PC-9 (cell line): Measurements from ENCODE around the gene MED29. TPM values are rescaled to one million over a fixed set of nuclear protein-coding genes. Genes with fewer than 3 reads are reported as not detected.

ENCODE experiments used
- BruUV-seq: library from RNA; stranded (reverse); fragments of 400-500 nt; replicated peaks from 2 replicates; lab custom pipeline; 2021; lab: Mats Ljungman, UMichigan
- CTCF ChIA-PET: fragments of 300-600 bp; sonication (Branson Sonifier 250); formaldehyde crosslinking; loops from one replicate; lab custom pipeline; 2022; ENCODE audit warnings: antibody characterized with exemption; lab: Charles Lee
- POLR2A ChIA-PET: fragments of 300-600 bp; sonication (Branson Sonifier 250); formaldehyde crosslinking; loops from one replicate; lab custom pipeline; 2022; ENCODE audit warnings: antibody characterized with exemption; ENCODE audit not compliant: unreplicated experiment; lab: Charles Lee
- DNase-seq, 2 experiments: peaks; one replicate each; pipeline versions ENCODE4 v3.0.0 to v3.0.0-alpha.2; 2015 to 2022; ENCODE audit warnings: mixed read lengths in 1 of 2
- H2AFZ ChIP-seq: fragments of 200-600 bp; sonication (generic); 2 replicates; pipeline ENCODE4 v1.8.1; 2017; ENCODE audit warnings: antibody characterized with exemption
- H3F3A ChIP-seq: fragments of 200-600 bp; sonication (generic); 2 replicates; pipeline ENCODE4 v1.8.1; 2017; ENCODE audit warnings: antibody characterized with exemption, mild to moderate bottlenecking, low read depth; ENCODE audit not compliant: insufficient read depth
- H3K27ac ChIP-seq: fragments of 200-600 bp; sonication (generic); 2 replicates; pipeline ENCODE4 v1.6.1; 2016; ENCODE audit warnings: mixed run types
- H3K27me3 ChIP-seq: fragments of 200-600 bp; sonication (generic); 2 replicates; pipeline ENCODE4 v1.6.1; 2016; ENCODE audit warnings: low read depth, mixed run types; ENCODE audit not compliant: insufficient read depth
- H3K36me3 ChIP-seq: fragments of 200-600 bp; sonication (generic); 2 replicates; pipeline ENCODE4 v1.6.1; 2016; ENCODE audit warnings: low read depth, mixed run types
- H3K4me1 ChIP-seq: fragments of 200-600 bp; sonication (generic); replicated peaks from 2 replicates; pipeline ENCODE4 v1.6.1; 2016; ENCODE audit warnings: mixed run types; ENCODE audit not compliant: insufficient read depth
- H3K4me2 ChIP-seq: fragments of 200-600 bp; sonication (generic); 2 replicates; pipeline ENCODE4 v1.6.1; 2017; ENCODE audit warnings: mixed run types
- H3K4me3 ChIP-seq: fragments of 200-600 bp; sonication (generic); 2 replicates; pipeline ENCODE4 v1.6.1; 2016; ENCODE audit warnings: mixed run types
- H3K79me2 ChIP-seq: fragments of 200-600 bp; sonication (generic); 2 replicates; pipeline ENCODE4 v1.6.1; 2017; ENCODE audit warnings: low read depth, mixed run types
- H3K9me2 ChIP-seq: fragments of 200-600 bp; sonication (generic); 2 replicates; pipeline ENCODE4 v1.8.1; 2017; ENCODE audit warnings: mild to moderate bottlenecking; ENCODE audit not compliant: insufficient read depth
- H3K9me3 ChIP-seq: fragments of 200-600 bp; sonication (generic); 2 replicates; pipeline ENCODE4 v1.8.1; 2016; ENCODE audit warnings: low read depth; ENCODE audit not compliant: insufficient read depth
- H4K20me1 ChIP-seq: fragments of 200-600 bp; sonication (generic); 2 replicates; pipeline ENCODE4 v1.8.1; 2017; ENCODE audit not compliant: insufficient read depth
- EZH2 ChIP-seq: fragments of 200-600 bp; sonication (generic); IDR thresholded peaks from 2 replicates; pipeline ENCODE4 v1.8.0; 2017; ENCODE audit warnings: antibody characterized with exemption, low read depth
- intact Hi-C: fragments of 100-400 bp; cut with micrococcal nuclease; formaldehyde crosslinking; loops from one replicate; pipeline ENCODE4 v1.10.0; 2022; ENCODE audit not compliant: unreplicated experiment
- total RNA-seq: library from RNA; stranded (reverse); gene quantifications from 2 replicates; pipeline ENCODE4 v1.2.3, GENCODE V29; 2021
- TF ChIP-seq, protein P1 (sequence below): fragments of 200-600 bp; sonication (generic); conservative IDR thresholded peaks from 2 replicates; pipeline ENCODE4 v1.6.1; 2017; ENCODE audit warnings: mixed run types, antibody characterized with exemption, mild to moderate bottlenecking, moderate library complexity

MED29 gene
- total RNA-seq, 1 experiment from 2014 or later = 30.9 TPM

DNA sequence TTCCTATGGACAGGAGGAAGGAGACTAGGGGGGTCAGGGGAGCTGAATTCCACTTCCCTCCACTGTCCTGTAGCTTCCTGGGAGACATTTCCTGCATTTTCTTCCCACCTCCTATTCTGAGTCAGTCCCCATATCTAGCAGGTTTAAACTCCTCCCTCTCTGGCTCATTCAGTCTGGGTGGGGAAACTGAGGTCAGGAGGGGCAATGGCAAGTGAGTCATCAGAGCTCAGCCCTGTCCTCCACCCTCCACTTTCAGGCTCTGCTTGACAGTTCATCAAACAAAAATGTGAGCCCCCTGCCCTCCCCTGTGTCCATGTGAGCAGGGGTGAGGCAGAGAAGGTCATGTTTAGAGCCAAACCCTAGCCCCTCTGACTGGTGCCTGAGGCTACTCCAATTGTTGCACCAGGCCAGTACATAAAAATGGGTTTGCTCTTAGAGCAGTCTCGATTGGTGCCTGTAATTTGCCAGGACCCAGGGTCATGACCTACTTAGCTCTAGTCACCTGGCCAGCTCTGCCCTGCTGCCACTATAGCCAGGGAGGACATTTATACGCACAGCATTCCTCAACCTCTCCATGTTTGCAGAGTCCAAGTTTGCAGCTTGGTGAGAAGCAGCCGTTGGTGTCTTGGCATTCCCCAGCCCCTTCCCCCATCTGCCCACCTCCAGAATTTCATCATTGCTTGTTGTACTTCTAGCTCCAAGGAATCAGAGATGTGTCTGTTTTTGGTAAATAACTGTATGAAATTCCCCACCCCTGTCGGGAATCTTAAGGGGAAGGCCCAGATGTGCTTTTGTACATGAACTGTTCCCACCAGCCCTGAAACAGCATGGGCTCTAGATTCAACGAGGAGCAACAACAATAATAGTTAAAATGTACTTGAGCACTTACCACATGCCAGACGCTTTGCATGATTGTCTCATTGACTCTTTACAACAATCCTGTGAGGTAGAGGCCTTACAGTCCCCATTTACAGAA, 28.2 kb upstream of the MED29 start:
- CTCF ChIA-PET = interaction anchor here (0.6 to 0.9 kb wide), 2 partner anchors 9 to 10 kb away, joined by 3 to 4 read pairs; no protein-coding TSS in a partner anchor
- POLR2A ChIA-PET = interaction anchor here (1.3 kb wide), 1 partner anchor 41 kb away, joined by 14 read pairs; no protein-coding TSS in a partner anchor
- no peaks in the 10 kb centered on the region; the same call in 1 of the 2 replicates for H4K20me1 ChIP-seq
- H3F3A ChIP-seq = peaks cover 26% of the 10 kb centered on the region
- H3K27ac ChIP-seq = peak overlapping the region; percentile 65
- no peaks in the 10 kb centered on the region for H3K79me2 ChIP-seq
- no peaks in the 10 kb centered on the region for H3K9me2 ChIP-seq
- H3K9me3 ChIP-seq = no peaks in the 10 kb centered on the region
- peaks cover 20% of the 10 kb centered on the region for H3K4me1 ChIP-seq
- intact Hi-C loops = no loop called here
- H3K27me3 ChIP-seq = no peaks in the 10 kb centered on the region
- H3K36me3 ChIP-seq = peaks cover 15% of the 10 kb centered on the region; the same call in 1 of the 2 replicates
- no peak for TF ChIP-seq EZH2
- TF ChIP-seq, protein P1, sequence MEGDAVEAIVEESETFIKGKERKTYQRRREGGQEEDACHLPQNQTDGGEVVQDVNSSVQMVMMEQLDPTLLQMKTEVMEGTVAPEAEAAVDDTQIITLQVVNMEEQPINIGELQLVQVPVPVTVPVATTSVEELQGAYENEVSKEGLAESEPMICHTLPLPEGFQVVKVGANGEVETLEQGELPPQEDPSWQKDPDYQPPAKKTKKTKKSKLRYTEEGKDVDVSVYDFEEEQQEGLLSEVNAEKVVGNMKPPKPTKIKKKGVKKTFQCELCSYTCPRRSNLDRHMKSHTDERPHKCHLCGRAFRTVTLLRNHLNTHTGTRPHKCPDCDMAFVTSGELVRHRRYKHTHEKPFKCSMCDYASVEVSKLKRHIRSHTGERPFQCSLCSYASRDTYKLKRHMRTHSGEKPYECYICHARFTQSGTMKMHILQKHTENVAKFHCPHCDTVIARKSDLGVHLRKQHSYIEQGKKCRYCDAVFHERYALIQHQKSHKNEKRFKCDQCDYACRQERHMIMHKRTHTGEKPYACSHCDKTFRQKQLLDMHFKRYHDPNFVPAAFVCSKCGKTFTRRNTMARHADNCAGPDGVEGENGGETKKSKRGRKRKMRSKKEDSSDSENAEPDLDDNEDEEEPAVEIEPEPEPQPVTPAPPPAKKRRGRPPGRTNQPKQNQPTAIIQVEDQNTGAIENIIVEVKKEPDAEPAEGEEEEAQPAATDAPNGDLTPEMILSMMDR = no peak
- DNase-seq = peak; percentile 45 to 47
- H3K4me3 ChIP-seq = no peak overlapping the region
- H2AFZ ChIP-seq = no peak overlapping the region
- BruUV-seq = no TSS peak
- peak overlapping the region; percentile 35 for H3K4me2 ChIP-seq

GRCh38 chr19:39363901-39364457, 27.2 kb upstream of the MED29 start:
- POLR2A ChIA-PET = no interaction called here
- Histone ChIP-seq H4K20me1 (no peaks in the 10 kb centered on the region), H3K4me1 (peaks cover 20% of the 10 kb centered on the region), H3F3A (peaks cover 26% of the 10 kb centered on the region), H3K79me2 (no peaks in the 10 kb centered on the region), H3K36me3 (peaks cover 15% of the 10 kb centered on the region; the same call in 1 of the 2 replicates), H3K27me3 (no peaks in the 10 kb centered on the region), H3K9me2 (no peaks in the 10 kb centered on the region), H3K9me3 (no peaks in the 10 kb centered on the region), H3K27ac (0 out of 2 replicates have a peak overlapping the region, but pooled peaks have one; percentile 65), H2AFZ (no peak overlapping the region), H3K4me2 (no peak overlapping the region), H3K4me3 (no peak overlapping the region)
- CTCF ChIA-PET = interaction anchor here (0.6 kb wide), 1 partner anchor 69 kb away, joined by 3 read pairs; no protein-coding TSS in a partner anchor
- intact Hi-C loops = no loop called here
- no TSS peak for BruUV-seq
- TF ChIP-seq, protein P1 = no peak
- TF ChIP-seq EZH2 = no peak
- DNase-seq = no peak

DNA sequence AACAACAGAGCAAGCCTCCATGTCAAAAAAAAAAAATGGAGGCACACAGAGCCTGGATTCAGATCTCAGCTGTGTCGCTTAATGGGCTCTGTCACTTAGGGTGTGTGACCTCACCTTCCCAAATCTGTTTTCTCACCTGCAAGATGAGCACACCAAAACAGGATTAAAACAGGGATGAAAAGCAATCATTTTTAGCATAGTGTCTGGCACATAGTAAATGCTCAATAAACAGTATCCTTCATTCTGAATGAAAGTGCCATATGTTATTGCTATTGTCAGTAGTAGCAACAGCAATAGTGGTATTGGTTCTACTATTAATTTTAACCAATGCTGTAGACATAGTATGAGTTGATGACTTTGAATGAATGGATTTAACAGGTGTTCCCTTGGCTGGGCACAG, 25.6 kb upstream of the MED29 start:
- Histone ChIP-seq H3K9me3 (no peaks in the 10 kb centered on the region), H3K9me2 (no peaks in the 10 kb centered on the region), H3K27me3 (no peaks in the 10 kb centered on the region), H3K4me2 (no peak overlapping the region), H3K36me3 (peaks cover 16% of the 10 kb centered on the region), H3F3A (peaks cover 28% of the 10 kb centered on the region), H3K4me3 (no peak overlapping the region), H3K79me2 (no peaks in the 10 kb centered on the region), H2AFZ (no peak overlapping the region), H3K4me1 (peaks cover 20% of the 10 kb centered on the region), H4K20me1 (peaks cover 3% of the 10 kb centered on the region; the same call in 1 of the 2 replicates), H3K27ac (no peak overlapping the region)
- intact Hi-C loops = no loop called here
- ChIA-PET POLR2A (no interaction called here), CTCF (no interaction called here)
- no peak for DNase-seq
- TF ChIP-seq, protein P1 = no peak
- no peak for TF ChIP-seq EZH2
- BruUV-seq = no TSS peak
